Adipocyte (in vitro differentiated cells): ENCODE results near the gene MYO7B.

Source experiments
- DNase-seq: peaks from one replicate; pipeline ENCODE4 v3.0.0-alpha.2; 2015; ENCODE audit warnings: low read depth
- H3K27me3 ChIP-seq: replicated peaks from 2 replicates; pipeline ENCODE4 v1.7.0; 2013; ENCODE audit warnings: mild to moderate bottlenecking, low read length, moderate library complexity; ENCODE audit not compliant: control insufficient read depth, insufficient read depth
- H3K36me3 ChIP-seq: 2 replicates; pipeline ENCODE4 v1.7.0; 2013; ENCODE audit warnings: low read length, mild to moderate bottlenecking, moderate library complexity; ENCODE audit not compliant: control insufficient read depth, insufficient read depth, severe bottlenecking
- H3K4me1 ChIP-seq: 2 replicates; pipeline ENCODE4 v1.7.0; 2013; ENCODE audit warnings: mild to moderate bottlenecking, low read length, moderate library complexity; ENCODE audit not compliant: control insufficient read depth, insufficient read depth
- H3K4me3 ChIP-seq: 2 replicates; pipeline ENCODE4 v1.7.0; 2013; ENCODE audit warnings: mild to moderate bottlenecking, low read length, moderate library complexity
- H3K9ac ChIP-seq: 2 replicates; pipeline ENCODE4 v1.7.0; 2013; ENCODE audit warnings: mild to moderate bottlenecking, low read length, moderate library complexity
- H3K9me3 ChIP-seq: 2 replicates; pipeline ENCODE4 v1.7.0; 2013; ENCODE audit warnings: mild to moderate bottlenecking, low read length, moderate library complexity; ENCODE audit not compliant: control insufficient read depth

MYO7B gene

DNA sequence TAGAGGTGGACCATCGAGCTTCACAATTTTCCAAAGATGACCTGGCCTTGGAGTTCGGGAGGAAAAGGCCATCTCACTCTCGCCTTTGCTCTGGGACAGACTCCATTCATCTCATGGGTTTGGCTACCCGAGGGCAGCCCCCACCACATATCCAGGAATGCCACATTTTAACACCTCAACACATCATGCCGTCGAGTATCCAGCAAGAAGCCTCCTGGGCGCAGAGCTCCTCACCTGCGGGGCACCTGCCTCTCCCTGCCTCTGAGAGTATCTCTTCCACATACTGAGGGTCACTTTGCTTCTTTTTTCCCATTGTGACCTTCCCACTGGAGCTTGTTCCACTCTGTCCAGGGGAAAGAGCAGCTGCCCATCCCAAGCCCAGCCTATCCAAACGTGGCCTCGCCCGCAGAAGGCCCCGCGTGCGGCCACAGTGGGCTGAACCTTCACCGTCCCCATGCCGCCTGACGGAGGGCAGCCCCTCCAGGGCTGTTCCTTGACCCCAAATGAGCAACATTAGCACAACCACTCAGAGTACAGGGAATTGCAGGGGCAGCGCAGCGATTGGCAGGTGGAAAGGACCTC is 145.3 kb downstream of the MYO7B start:
- peaks cover 26% of the 10 kb centered on the region for H3K27me3 ChIP-seq
- peaks cover 18% of the 10 kb centered on the region for H3K4me1 ChIP-seq
- no peaks in the 10 kb centered on the region for H3K36me3 ChIP-seq
- DNase-seq: no peak
- no peaks in the 10 kb centered on the region for H3K9me3 ChIP-seq
- no peak overlapping the region for H3K9ac ChIP-seq
- peak overlapping the region; percentile 66 for H3K4me3 ChIP-seq

DNA sequence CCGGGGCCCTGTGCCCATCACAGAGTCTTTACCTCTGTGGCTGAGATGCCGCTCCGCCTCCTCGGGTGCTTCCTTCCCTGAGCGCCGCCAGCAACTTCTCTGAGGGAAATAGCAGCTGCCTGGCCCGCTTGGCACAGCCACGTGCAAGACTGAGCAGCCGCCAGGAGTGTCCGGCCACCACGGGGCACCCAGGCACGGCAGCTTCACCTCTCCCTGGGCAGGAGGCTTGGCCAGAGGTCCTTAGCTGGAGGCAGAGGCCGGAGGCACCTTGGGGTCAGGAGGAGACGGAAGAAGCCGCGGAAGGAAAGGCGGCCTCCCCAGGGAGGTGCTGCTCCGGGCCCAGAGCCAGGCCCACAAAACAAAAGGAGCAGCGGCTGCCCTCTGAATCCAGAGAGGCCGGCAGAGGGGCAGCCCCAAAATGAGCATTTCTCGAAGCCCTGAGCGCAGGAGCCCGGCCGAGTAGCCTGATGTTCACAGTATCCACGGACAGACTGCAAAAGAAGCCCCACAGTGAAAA is 145.9 kb downstream of the MYO7B start:
- H3K4me3 ChIP-seq: peak overlapping the region; percentile 66
- no peaks in the 10 kb centered on the region for H3K9me3 ChIP-seq
- peaks cover 26% of the 10 kb centered on the region for H3K27me3 ChIP-seq
- H3K9ac ChIP-seq: no peak overlapping the region
- DNase-seq: no peak
- H3K36me3 ChIP-seq: no peaks in the 10 kb centered on the region
- H3K4me1 ChIP-seq: peaks cover 18% of the 10 kb centered on the region

DNA sequence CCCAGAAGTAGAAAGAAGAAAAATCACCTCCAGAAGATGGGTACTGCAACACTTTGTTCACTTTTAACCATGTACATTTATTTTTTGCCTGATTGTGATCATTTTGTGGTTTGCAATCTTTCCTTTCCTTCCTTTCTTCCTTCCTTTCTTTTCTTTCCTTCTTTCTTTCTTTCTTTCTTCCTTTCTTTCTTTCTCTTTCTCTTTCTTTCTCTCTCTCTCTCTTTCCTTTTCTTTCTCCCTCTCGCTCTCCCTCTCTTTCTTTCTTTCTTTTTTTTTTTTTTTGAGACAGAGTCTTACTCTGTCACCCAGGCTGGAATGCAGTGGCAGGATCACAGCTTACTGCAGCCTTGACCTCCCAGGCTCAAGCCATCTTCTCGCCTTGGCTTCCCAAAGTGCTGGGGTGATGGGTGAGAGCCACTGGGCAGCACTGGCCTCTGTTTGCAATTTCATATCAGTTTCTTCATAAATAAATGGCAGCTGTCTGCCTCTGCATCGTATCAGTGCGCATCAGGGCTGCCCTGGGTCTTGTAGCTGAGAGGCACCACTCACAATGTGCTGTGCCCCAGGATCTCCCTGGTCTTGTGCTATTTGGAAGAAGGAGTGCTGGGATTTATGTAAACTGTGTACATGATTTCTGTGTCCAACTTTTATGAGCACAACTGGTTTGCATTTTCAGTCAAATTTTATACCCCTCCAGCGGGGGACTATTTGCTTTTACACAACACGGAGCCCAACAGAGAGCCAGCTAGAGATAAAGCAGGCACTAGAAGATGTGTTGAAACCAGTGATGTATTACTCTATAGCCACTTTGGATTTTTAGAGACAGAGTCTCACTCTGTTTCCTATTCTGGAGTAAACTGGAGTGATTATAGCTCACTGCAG is 146.7 kb downstream of the MYO7B start:
- Histone ChIP-seq H3K9me3 (no peaks in the 10 kb centered on the region), H3K27me3 (peaks cover 19% of the 10 kb centered on the region), H3K9ac (no peak overlapping the region), H3K4me1 (peaks cover 18% of the 10 kb centered on the region), H3K36me3 (no peaks in the 10 kb centered on the region), H3K4me3 (no peak overlapping the region)
- DNase-seq: no peak

DNA sequence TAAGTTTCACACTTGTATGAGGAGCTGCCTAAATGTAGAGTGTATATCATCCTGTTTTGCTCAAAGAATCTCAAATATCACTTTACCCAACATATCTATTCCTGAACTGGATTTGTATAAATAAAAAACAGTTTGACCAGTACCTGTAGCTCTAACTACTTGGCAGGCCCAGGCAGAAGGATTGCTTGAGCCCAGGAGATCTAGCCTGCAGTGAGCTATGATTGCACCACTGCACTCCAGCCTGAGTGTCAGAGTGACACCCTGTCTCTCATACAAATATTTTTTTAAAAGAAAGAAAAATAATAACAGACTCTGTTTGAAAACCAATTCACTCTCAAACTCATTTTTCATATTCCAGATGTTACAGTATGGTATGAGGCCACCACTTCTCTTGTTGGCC is 147.6 kb downstream of the MYO7B start:
- peaks cover 18% of the 10 kb centered on the region for H3K4me1 ChIP-seq

DNA sequence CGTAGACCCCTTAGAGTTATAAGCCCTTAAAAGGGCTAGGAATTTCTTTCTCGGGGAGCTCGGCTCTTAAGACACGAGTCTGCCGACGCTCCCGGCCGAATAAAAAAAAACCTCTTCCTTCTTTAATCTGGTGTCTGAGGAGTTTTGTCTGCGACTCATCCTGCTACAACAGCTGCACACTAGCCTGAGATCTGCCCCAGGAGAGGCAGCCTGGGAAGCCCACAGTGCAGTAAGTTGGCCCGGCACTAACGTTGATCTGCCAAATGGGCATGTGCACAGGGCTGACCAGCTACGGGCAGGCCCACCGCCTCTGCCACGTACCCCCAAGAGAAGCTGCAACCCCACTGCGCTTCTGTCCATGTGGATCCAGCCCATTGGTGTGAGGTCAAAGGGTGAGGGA is 148.3 kb downstream of the MYO7B start:
- H3K9ac ChIP-seq: no peak overlapping the region
- H3K36me3 ChIP-seq: no peaks in the 10 kb centered on the region
- peaks cover 8% of the 10 kb centered on the region for H3K9me3 ChIP-seq
- H3K4me3 ChIP-seq: no peak overlapping the region
- DNase-seq: peak; percentile 51
- H3K27me3 ChIP-seq: peaks cover 4% of the 10 kb centered on the region
- H3K4me1 ChIP-seq: peaks cover 18% of the 10 kb centered on the region

More for the DNA sequence above, 147.6 kb downstream of the MYO7B start:
- DNase-seq: no peak
- peaks cover 11% of the 10 kb centered on the region for H3K27me3 ChIP-seq
- H3K36me3 ChIP-seq: no peaks in the 10 kb centered on the region
- H3K9ac ChIP-seq: no peak overlapping the region
- peaks cover 3% of the 10 kb centered on the region for H3K9me3 ChIP-seq
- no peak overlapping the region for H3K4me3 ChIP-seq

DNA sequence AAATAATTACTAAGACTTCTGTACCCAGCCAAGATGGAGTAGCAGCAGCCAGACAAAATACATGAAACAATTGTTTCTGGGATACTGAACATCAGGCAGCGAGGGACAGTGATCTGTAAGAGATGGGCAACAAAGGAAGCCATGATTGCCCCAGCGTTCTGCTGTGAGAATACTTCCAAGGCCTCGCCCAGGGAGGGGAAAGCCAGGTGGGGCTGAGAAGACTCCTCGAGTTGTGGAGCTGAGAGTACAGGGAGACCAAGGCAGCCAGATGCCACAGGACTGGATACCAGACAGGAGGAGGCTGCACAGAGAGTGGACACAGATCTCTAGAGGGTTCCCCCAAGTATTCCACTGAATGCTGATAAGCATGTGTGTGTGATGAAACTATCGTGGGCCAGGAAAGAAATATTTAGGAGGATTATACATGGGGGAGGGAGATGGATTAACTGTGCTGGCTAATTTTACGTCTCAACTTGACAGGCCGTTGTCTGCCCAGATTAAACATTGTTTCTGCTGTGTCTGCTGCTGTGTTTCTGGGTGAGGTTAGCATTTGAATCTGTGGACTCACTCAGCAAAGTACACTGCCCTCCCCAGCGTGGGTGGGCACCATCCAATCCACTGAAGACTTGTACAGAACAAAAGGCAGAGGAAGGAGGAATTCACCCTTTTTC is 150.1 kb downstream of the MYO7B start:
- DNase-seq: no peak
- peaks cover 18% of the 10 kb centered on the region for H3K4me1 ChIP-seq
- H3K9me3 ChIP-seq: peaks cover 9% of the 10 kb centered on the region
- H3K27me3 ChIP-seq: no peaks in the 10 kb centered on the region
- no peak overlapping the region for H3K9ac ChIP-seq
- no peak overlapping the region for H3K4me3 ChIP-seq
- H3K36me3 ChIP-seq: no peaks in the 10 kb centered on the region
